HepG2 (cell line): ENCODE results near the gene LY6G5B. TPM values are rescaled to one million over a fixed set of nuclear protein-coding genes. Genes with fewer than 3 reads are reported as not detected.

Experiments
- AHR ChIP-seq: IDR thresholded peaks from 2 replicates; pipeline ENCODE4 v1.6.1; 2018; ENCODE audit warnings: missing genetic modification reagents, missing compliant biosample characterization
- BORCS8-MEF2B ChIP-seq: sonication (generic); formaldehyde crosslinking; IDR thresholded peaks from 2 replicates; pipeline ENCODE4 v1.8.0; 2022; ENCODE audit warnings: mild to moderate bottlenecking, missing genetic modification reagents
- ERF ChIP-seq: IDR thresholded peaks from 2 replicates; pipeline ENCODE4 v1.6.1; 2018; ENCODE audit warnings: missing biosample characterization, missing genetic modification reagents
- ETV5 ChIP-seq: IDR thresholded peaks from 2 replicates; pipeline ENCODE4 v1.6.1; 2018; ENCODE audit warnings: missing biosample characterization, missing genetic modification reagents, inconsistent platforms, borderline replicate concordance
- FOSL2 ChIP-seq: sonication (generic); formaldehyde crosslinking; IDR thresholded peaks from 2 replicates; pipeline ENCODE4 v1.4.0; 2020; ENCODE audit warnings: missing genetic modification reagents
- GABPB1 ChIP-seq: IDR thresholded peaks from 2 replicates; pipeline ENCODE4 v1.6.1; 2016; ENCODE audit warnings: mild to moderate bottlenecking, missing genetic modification reagents, moderate library complexity, missing compliant biosample characterization
- IRF2 ChIP-seq: IDR thresholded peaks from 2 replicates; pipeline ENCODE4 v1.6.1; 2018; ENCODE audit warnings: missing genetic modification reagents, missing compliant biosample characterization
- MAFK ChIP-seq, 2 experiments: IDR thresholded peaks in 1 of 2; conservative IDR thresholded peaks in 1 of 2; 2 replicates each; pipeline ENCODE4 v1.6.1; 2011; ENCODE audit warnings: improper control_type of control experiment in 2 of 2, low read length in 2 of 2
- MIXL1 ChIP-seq: IDR thresholded peaks from 2 replicates; pipeline ENCODE4 v1.6.1; 2016
- SAP130 ChIP-seq: IDR thresholded peaks from 2 replicates; pipeline ENCODE4 v1.6.1; 2016; ENCODE audit warnings: low read depth
- SMC3 ChIP-seq: IDR thresholded peaks from 2 replicates; pipeline ENCODE4 v1.6.1; 2011; ENCODE audit warnings: low read length, improper control_type of control experiment
- SMYD3 ChIP-seq: sonication (generic); formaldehyde crosslinking; IDR thresholded peaks from 2 replicates; pipeline ENCODE4 v1.8.1; 2023; ENCODE audit warnings: mild to moderate bottlenecking, missing genetic modification reagents
- STAG1 ChIP-seq: sonication (generic); formaldehyde crosslinking; IDR thresholded peaks from 2 replicates; pipeline ENCODE4 v1.4.0; 2020; ENCODE audit warnings: missing genetic modification reagents
- TEAD2 ChIP-seq: sonication (generic); formaldehyde crosslinking; IDR thresholded peaks from 2 replicates; pipeline ENCODE4 v1.9.0; 2021; ENCODE audit warnings: missing genetic modification reagents
- YY1 ChIP-seq: IDR thresholded peaks from 2 replicates; pipeline ENCODE4 v1.6.1; 2011; ENCODE audit warnings: low read length, low read depth, moderate library complexity, mild to moderate bottlenecking; ENCODE audit not compliant: insufficient read depth, insufficient replicate concordance
- ZFP36L1 ChIP-seq: sonication (generic); formaldehyde crosslinking; IDR thresholded peaks from 2 replicates; pipeline ENCODE4 v1.8.0; 2022; ENCODE audit warnings: mild to moderate bottlenecking, missing genetic modification reagents, moderate library complexity
- ZNF121 ChIP-seq: sonication (generic); formaldehyde crosslinking; IDR thresholded peaks from 2 replicates; pipeline ENCODE4 v1.5.0; 2020; ENCODE audit warnings: mild to moderate bottlenecking, missing genetic modification reagents
- polyA plus RNA-seq, 8 experiments: library from polyadenylated mRNA; depleted of rRNA in 3 of 8; stranded (reverse) in 7 of 8; unstranded in 1 of 8; fragments of >200 nt; fragmentation: Illumina TruSeq in 4 of 8; extraction: Trizol in 4 of 8; gene quantifications; 2 replicates each; pipeline versions ENCODE4 v1.2.1 to v1.2.3, GENCODE V29; 2011 to 2016; ENCODE audit warnings: low read depth in 4 of 8, missing spikeins in 1 of 8, mixed read lengths in 1 of 8; ENCODE audit not compliant: insufficient read depth in 1 of 8
- total RNA-seq, 5 experiments: library from RNA; depleted of rRNA; stranded (reverse); fragments of >200 nt; fragmentation: Illumina TruSeq; extraction: Trizol; gene quantifications; 2 replicates each; pipeline ENCODE4 v1.2.3, GENCODE V29; 2016; ENCODE audit warnings: low read depth in 1 of 5
- TF ChIP-seq, protein P1 (sequence below): sonication (generic); formaldehyde crosslinking; IDR thresholded peaks from 2 replicates; pipeline ENCODE4 v1.4.0; 2020; ENCODE audit warnings: missing genetic modification reagents, borderline replicate concordance
- TF ChIP-seq, protein P2 (sequence below): sonication (generic); formaldehyde crosslinking; IDR thresholded peaks from 2 replicates; pipeline ENCODE4 v1.5.0; 2020; ENCODE audit warnings: missing genetic modification reagents
- TF ChIP-seq, protein P3 (sequence below): IDR thresholded peaks from 2 replicates; pipeline ENCODE4 v1.6.1; 2018; ENCODE audit warnings: missing genetic modification reagents, mild to moderate bottlenecking, missing compliant biosample characterization
- TF ChIP-seq, protein P4 (sequence below): sonication (generic); formaldehyde crosslinking; IDR thresholded peaks from 2 replicates; pipeline ENCODE4 v1.4.0; 2020; ENCODE audit warnings: missing genetic modification reagents, mild to moderate bottlenecking, borderline replicate concordance

The LY6G5B gene
- total and polyA plus RNA-seq, 2 of the 13 experiments (the other 11 are each of a cell fraction or from before 2014, with no cell fraction given): 7.8 to 15.7 TPM

DNA sequence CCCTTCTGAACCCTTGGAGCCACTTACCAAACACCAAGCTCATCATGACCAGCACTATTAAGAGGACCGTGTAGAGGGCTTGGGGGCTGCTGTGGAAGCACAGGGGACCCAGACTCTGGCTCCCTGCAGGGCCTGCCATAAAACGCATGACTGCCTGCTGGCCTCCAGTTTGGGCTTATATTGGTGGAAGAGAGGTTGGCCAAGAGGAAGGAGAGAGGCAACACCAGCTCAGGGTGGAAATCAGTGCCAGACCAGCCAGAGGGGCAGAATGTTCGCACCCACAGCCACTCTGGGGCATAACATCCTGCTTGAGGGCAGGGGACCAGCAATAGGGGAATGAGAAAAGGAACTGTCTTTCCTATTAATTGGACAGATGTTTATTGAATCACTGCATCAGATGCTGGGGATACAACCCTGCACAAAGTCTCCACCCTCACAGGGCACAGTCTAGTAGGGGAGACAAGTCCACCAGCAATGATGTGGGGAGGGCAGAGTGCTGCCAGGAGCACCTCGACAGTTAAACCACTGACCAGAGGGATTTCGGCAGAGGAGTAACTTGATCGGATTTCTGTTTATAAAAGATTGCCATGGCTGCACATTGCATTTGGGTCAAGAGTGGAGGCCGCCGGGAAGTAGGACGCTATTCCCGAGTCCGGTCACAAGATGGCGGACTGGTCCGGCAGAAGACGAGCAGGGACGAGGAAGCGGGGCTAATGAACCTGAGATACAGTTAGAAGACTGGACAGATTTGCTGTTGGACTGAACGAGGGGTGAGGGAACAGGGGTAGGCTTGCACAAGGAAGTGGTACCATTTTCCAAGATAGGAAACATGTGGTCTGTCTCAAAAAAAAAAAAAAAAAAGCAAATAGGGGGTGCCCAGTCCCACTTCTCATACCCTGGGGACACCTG, 10.7 kb downstream of the LY6G5B start, which contains the start of gene LY6G5C (continued):
- TF ChIP-seq, protein P1, sequence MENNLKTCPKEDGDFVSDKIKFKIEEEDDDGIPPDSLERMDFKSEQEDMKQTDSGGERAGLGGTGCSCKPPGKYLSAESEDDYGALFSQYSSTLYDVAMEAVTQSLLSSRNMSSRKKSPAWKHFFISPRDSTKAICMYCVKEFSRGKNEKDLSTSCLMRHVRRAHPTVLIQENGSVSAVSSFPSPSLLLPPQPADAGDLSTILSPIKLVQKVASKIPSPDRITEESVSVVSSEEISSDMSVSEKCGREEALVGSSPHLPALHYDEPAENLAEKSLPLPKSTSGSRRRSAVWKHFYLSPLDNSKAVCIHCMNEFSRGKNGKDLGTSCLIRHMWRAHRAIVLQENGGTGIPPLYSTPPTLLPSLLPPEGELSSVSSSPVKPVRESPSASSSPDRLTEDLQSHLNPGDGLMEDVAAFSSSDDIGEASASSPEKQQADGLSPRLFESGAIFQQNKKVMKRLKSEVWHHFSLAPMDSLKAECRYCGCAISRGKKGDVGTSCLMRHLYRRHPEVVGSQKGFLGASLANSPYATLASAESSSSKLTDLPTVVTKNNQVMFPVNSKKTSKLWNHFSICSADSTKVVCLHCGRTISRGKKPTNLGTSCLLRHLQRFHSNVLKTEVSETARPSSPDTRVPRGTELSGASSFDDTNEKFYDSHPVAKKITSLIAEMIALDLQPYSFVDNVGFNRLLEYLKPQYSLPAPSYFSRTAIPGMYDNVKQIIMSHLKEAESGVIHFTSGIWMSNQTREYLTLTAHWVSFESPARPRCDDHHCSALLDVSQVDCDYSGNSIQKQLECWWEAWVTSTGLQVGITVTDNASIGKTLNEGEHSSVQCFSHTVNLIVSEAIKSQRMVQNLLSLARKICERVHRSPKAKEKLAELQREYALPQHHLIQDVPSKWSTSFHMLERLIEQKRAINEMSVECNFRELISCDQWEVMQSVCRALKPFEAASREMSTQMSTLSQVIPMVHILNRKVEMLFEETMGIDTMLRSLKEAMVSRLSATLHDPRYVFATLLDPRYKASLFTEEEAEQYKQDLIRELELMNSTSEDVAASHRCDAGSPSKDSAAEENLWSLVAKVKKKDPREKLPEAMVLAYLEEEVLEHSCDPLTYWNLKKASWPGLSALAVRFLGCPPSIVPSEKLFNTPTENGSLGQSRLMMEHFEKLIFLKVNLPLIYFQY (CRISPR knock-in tag): 0 out of 2 replicates have a peak, but pooled peaks have one; percentile 31
- peak; percentile 53; the same call in 1 of the 2 replicates for TF ChIP-seq BORCS8-MEF2B (CRISPR knock-in tag)
- TF ChIP-seq ZFP36L1: no peak
- peak in 1 of 2 experiments; percentile 15; a peak in 1 of 4 replicates for TF ChIP-seq MAFK (conservative IDR thresholded peaks at IDR 0.05 in 1 of 2, IDR thresholded peaks at IDR 0.05 in 1 of 2; ENCODE audit: low read length in 2 of 2)
- TF ChIP-seq GABPB1 (CRISPR knock-in tag): 0 out of 2 replicates have a peak, but pooled peaks have one; percentile 3
- TF ChIP-seq MIXL1 (CRISPR knock-in tag): peak; percentile 58; the same call in 1 of the 2 replicates
- TF ChIP-seq, protein P2, sequence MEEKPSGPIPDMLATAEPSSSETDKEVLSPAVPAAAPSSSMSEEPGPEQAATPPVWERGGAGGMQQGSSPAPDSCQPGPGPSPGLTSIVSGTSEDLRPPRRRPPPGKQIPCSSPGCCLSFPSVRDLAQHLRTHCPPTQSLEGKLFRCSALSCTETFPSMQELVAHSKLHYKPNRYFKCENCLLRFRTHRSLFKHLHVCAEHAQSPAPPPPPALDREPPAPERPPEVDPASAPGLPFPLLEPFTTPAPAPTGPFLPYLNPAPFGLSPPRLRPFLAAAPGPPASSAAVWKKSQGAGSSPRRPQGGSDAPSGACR (CRISPR knock-in tag): 0 out of 2 replicates have a peak, but pooled peaks have one; percentile 51
- TF ChIP-seq SMYD3 (CRISPR knock-in tag): 0 out of 2 replicates have a peak, but pooled peaks have one; percentile 35
- TF ChIP-seq AHR (CRISPR knock-in tag): peak; percentile 44; the same call in 1 of the 2 replicates
- no peak for TF ChIP-seq ZNF121 (CRISPR knock-in tag)
- peak; percentile 30; the same call in 1 of the 2 replicates for TF ChIP-seq FOSL2
- peak; percentile 99 for TF ChIP-seq STAG1 (CRISPR knock-in tag)
- peak; percentile 67; the same call in 1 of the 2 replicates for TF ChIP-seq IRF2 (CRISPR knock-in tag)
- TF ChIP-seq, protein P3, sequence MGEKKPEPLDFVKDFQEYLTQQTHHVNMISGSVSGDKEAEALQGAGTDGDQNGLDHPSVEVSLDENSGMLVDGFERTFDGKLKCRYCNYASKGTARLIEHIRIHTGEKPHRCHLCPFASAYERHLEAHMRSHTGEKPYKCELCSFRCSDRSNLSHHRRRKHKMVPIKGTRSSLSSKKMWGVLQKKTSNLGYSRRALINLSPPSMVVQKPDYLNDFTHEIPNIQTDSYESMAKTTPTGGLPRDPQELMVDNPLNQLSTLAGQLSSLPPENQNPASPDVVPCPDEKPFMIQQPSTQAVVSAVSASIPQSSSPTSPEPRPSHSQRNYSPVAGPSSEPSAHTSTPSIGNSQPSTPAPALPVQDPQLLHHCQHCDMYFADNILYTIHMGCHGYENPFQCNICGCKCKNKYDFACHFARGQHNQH (CRISPR knock-in tag): peak; percentile 67; the same call in 1 of the 2 replicates
- peak; percentile 92 for TF ChIP-seq SMC3
- peak; percentile 5; the same call in 1 of the 2 replicates for TF ChIP-seq ETV5
- TF ChIP-seq, protein P4, sequence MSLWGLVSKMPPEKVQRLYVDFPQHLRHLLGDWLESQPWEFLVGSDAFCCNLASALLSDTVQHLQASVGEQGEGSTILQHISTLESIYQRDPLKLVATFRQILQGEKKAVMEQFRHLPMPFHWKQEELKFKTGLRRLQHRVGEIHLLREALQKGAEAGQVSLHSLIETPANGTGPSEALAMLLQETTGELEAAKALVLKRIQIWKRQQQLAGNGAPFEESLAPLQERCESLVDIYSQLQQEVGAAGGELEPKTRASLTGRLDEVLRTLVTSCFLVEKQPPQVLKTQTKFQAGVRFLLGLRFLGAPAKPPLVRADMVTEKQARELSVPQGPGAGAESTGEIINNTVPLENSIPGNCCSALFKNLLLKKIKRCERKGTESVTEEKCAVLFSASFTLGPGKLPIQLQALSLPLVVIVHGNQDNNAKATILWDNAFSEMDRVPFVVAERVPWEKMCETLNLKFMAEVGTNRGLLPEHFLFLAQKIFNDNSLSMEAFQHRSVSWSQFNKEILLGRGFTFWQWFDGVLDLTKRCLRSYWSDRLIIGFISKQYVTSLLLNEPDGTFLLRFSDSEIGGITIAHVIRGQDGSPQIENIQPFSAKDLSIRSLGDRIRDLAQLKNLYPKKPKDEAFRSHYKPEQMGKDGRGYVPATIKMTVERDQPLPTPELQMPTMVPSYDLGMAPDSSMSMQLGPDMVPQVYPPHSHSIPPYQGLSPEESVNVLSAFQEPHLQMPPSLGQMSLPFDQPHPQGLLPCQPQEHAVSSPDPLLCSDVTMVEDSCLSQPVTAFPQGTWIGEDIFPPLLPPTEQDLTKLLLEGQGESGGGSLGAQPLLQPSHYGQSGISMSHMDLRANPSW (CRISPR knock-in tag): no peak
- no peak for TF ChIP-seq TEAD2 (CRISPR knock-in tag)
- TF ChIP-seq YY1: peak; percentile 72
- TF ChIP-seq SAP130 (CRISPR knock-in tag): peak; percentile 70
- peak; percentile 75 for TF ChIP-seq ERF
